ENCODE results near the gene SHKBP1.
"Not testable (repeated sequence)": the region's sequence is repeated elsewhere in the genome, so short reads cannot be mapped to it uniquely, and the experiment has no call there.

The SHKBP1 gene

DNA sequence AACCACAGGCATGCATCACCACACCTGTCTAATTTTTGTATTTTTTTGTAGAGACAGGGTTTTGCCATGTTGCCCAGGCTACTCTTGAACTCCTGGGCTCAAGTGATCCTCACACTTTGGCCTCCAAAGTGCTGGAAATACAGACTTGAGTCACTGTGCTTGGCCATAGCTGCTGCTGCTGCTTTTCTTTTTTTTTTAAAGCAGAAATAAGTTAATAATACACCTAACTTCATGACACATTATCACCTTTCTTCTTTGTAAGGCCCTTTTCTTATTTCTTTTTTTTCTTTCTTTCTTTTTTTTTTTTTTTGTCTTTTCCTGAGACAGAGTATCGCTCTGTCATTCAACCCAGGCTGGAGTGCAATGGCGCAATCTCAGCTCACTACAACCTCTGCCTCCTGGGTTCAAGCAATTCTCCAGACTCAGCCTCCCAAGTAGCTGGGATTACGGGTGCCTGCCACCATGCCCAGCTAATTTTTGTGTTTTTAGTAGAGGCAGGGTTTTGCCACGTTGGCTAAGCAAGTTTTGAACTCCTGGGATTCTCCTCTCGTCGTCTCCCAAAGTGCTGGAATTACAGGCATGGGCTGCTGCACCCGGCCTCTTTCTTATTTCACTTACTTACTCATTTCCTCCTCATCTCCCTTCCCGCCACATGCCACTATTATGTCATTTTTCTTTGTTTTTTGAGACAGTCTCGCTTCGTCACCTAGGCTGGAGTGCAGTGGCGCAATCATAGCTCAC, 8.7 kb downstream of the SHKBP1 start:
- no peak for DNase-seq

DNA sequence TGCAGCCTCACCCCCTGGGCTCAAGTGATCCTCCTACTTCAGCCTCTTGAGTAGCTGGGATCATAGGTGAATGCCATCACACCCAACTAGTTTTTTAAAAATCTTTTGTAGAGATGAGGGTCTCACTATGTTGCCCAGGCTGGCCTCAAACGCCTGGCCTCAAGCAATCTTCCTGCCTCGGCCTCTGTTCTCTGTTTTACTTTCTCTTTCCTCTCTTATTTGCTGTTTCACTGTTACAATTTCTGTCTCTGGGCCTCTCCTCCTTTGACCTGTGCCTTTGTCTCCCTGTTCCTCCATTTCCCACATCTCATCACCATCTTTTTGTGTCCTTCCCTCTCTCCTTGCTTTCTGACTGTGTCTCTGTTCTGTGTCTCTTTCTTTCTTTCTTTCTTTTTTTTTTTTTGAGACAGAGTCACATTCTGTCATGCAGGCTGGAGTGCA, 9.3 kb downstream of the SHKBP1 start:
- no peak for DNase-seq

DNA sequence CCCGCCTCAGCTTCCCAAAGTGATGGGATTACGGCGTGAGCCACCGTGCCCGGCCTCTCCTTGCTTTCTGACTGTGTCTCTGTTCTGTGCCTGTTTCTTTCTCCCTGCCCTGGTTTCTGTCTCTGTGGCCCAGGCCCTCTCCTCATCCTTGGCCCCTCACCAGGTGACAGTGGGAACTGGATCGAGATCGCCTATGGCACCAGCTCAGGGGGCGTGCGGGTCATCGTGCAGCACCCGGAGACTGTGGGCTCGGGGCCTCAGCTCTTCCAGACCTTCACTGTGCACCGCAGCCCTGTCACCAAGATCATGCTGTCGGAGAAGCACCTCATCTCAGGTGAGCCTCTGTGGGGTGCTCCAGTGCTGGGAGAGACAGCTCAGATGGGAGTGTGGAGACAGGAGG, 9.9 kb downstream of the SHKBP1 start:
- DNase-seq: no peak

GRCh38 chr19:40588110-40588854, 11.6 kb downstream of the SHKBP1 start:
- DNase-seq: no peak

- DNase-seq: no peak
Observed at GRCh38 chr19:40588926-40589569, 12.4 kb downstream of the SHKBP1 start.

DNA sequence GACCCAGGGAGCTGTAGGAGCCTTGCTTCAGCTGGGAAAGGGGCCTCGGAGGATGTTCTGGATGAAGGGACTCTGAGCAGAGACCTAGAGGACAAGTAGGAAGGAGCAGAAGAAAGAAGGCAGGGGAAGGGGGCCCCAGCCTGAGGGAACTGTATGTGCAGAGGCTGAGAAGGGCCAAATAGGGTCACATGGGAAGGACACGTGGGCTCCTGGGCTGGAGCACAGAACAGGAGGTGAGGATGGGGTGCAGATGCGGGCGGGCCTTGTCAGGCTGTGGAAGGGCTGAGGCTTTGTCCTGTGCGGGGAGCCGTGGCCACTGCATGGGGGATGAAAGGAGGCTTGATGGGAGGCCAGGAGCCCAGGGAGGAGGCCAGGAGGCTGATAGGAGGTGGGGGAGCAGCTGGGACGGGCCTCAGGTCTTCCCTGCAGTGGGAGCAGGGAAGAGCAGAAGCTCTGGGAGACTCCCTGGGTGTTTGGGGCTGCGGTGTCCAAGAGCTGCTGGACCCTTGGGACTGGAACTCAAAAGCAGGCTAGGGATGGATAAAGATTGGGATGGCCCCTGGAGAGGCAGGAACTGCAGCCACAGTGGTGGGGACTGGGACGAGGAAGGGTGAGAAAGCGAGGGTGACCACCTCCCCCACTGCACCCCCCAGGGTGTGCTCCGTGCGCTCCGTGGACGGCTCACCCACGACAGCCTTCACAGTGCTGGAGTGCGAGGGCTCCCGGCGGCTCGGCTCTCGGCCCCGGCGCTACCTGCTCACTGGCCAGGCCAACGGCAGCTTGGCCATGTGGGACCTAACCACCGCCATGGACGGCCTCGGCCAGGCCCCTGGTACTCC, 13.1 kb downstream of the SHKBP1 start:
- DNase-seq: no peak

GRCh38 chr19:40590464-40591265, 14.0 kb downstream of the SHKBP1 start:
- no peak for DNase-seq

DNA sequence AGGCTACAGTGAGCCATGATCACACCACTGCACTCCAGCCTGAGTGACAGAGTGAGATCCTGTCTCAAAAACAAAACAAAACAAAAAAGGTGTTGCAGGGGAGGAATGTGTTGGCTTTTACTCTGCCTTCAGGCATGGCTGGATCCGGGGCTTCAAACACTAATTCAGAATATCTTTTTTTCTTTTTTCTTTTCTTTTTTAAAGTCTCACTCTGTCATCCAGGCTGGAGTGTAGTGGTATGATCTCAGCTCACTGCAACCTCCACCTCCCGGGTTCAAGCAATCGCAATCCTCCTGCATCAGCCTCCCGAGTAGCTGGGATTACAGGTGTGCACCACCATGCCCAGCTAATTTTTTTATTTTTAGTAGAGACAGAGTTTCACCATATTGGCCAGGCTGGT, 15.1 kb downstream of the SHKBP1 start:
- DNase-seq: not testable (repeated sequence)

GRCh38 chr19:40592170-40592569, 15.5 kb downstream of the SHKBP1 start:
- DNase-seq: peak; percentile 34

DNA sequence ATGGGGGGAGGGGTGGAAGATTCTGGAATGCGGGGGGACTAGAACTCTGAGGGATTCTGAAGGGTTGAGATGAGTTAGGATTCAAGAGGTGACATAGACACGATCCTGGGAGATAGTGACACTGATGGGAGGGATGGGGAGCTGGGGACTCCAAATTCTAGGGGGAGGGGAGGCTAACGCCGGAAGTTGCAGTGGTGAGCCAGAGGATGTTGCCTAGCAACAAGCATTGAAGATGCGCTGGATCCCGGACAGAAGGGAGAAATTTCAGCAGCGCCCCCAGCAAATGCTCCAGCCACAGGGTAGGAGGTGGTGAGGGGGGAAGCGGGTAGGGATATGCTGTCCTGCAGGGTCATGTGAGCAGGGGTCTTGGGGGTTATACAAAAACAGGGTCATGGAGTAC, 17.6 kb downstream of the SHKBP1 start:
- DNase-seq: no peak

DNA sequence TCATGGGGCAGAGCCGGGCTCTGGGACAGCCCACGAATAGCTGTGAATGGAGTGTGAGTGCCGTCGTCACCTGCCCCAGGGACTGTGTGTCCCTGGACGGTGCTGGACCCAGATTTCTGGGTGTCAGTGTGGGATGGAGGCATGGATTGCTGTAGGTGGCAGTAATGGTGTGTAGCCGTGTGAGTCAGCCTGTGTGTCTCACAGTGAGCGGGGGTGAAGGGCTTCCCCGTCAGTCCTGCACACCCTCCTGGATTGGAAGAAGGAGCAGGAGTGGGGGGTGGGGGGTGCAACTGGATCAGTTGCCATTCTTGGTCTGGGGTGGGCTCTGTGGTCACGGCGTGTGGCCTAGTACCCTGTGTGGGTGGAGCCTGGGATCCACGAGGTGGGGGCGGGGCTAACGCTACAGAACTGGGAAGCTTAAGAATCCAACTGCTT, 18.0 kb downstream of the SHKBP1 start:
- no peak for DNase-seq

GRCh38 chr19:40596608-40597328, 20.1 kb downstream of the SHKBP1 start:
- no peak for DNase-seq

DNA sequence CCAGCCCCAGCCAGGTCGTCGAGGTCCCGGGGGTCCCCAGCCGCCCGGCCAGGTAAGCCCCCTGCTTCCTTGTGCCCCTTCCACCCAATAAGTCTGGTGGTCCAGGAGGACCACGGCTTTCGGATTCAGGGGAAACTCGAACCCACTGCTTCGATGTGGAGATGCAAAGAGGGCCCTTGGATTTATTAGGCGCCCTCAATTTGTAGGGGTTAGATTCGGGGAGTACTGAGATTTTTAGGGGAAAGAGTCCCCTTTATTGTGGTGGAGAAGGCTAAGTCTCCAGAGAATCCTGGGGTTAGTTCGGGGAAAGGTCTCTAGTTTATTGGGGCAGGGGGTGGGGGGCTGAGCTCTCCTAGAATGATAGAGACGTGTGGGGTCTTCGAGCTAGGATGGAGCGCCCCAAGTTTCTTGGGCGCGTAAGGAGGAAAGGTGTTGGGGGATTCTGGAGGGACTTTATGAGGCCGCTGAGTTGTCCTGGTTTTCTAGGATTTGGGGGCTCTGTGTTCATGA, 20.7 kb downstream of the SHKBP1 start:
- no peak for DNase-seq

DNA sequence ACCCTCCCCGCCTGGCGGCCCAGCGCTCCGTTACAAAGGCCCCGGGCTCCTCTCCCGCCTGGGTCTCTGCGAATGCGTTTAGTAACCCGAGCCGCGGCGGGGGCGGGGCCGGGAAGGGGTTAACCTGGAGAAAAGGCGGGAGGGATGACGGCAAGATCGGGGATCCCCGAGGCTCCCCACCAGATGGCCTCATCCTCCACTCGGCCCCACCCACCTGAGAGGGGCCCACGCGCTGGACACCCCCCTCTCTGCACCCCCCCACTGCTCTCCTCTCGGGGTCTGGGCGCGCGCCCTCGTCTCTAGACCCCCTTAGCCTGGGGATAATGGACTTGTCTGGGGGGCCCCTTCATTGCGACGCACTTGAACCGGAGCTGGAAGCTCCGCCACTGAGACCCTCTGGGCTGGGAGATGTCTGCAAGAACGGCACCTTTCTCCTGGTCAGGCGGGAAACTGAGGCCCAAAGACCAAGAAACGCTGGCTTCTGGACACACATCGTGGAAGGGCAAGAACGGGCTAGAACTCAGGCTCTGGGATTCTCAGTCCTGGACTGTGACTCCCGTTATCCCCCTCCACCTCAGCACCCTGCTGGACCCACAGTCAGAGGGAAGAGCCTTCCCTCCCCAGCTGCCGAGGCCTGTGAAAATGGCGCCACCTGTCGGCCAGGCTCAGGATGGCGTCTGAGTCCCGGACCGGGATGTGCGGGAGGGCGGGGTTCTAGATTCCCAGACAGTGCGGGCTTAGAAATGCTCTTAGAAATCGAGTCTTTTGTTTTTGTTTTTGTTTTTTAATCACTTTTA, 21.6 kb downstream of the SHKBP1 start:
- peak; percentile 72 for DNase-seq

- no peak for DNase-seq
Observed at GRCh38 chr19:40598918-40599307, 22.2 kb downstream of the SHKBP1 start.

DNA sequence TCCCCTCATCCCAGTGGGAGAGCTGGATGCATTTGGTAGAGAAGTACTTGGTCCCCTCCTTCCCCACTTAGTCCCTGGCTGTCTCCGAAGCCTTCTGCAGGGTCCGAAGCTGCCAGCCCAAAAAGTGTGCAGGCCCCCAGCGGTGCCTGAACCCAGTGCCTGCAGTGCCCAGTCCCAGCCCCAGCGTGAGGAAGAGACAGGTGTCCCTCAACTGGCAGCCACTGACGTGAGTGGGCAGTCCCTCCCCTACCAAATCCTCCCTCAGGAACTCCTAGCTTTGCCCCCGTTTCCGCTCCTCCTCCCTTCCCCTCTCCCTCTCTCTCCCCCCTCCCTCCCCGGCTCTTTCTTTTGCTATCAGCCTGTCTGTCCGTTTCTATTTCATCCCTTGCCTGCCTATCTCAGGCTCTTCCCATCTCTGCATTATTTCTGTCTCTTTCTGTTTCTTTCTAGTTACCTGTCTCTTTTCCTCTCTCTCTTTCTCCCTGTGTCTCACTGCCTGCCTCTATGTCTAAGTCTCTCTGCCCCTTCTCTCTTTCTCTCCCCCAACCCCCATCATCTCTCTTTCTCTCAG, 22.7 kb downstream of the SHKBP1 start:
- DNase-seq: no peak

DNA sequence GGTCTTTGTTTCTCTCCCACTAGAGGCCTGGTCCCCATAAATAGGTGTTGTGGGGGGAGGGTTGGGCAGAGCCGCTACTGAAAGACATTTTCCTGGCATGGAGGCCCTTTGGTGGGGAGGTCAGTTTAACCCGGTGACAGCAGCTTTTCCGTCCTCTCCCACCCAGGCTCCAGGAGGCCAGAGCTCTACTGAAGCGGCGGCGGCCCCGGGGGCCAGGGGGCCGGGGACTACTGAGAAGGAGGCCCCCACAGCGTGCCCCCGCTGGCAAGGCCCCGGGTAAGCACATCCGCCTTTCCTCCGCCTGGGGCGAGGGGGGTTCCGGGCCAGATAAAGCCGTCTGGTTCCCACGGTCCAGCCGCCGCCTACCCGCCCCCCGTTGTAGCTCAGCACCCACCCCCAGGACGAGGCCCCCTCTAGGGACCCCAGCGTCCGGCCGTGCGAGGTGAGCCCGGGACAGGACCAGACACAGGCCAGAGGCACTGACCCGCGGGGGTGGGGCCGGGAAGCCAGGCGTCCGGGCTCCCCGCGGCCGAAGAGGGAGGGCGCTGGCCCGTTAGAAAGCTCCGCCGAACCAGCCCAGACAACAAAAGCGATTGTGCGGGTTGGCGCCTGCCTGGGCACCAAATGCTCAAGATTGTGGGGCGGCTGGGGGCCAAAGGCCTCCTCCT, 23.4 kb downstream of the SHKBP1 start:
- no peak for DNase-seq

DNA sequence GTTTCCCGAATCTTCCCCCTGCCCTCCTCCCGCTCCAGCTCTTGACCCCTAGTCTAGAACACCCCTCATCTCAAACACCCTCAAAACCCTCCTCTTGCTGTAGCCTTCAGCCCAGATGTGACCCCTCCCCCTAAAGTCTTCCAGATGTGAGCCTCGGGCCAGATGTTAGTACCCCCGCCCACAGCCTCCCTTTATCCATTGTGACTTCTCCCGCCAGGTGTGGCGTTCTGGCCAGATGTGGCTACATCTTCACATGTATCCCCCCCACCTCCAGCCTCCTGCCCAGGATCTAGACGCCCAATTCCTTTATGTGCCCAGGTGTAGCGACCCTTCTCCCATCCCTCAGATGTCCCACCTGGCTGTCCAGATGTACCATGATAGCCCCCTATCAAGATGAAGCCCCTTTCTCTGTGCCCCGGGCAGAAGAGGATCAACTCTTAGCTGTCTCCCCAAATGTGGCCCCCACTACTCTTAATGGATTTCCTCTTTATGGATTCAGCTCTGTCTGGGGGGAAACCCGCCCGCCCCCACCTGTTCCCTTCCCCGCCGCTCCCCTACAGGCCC, 24.0 kb downstream of the SHKBP1 start:
- no peak for DNase-seq
